Glutamatergic neuron (in vitro differentiated cells): ENCODE measurements around the gene PCK2. TPM values are rescaled to one million over a fixed set of nuclear protein-coding genes. Genes with fewer than 3 reads are reported as not detected.

Experiments used
- DNase-seq: peaks from one replicate; pipeline ENCODE4 v3.0.0; 2022
- H3K27ac Mint-ChIP-seq: one replicate; pipeline ENCODE4 v1.8.0; 2020; ENCODE audit warnings: mild to moderate bottlenecking, mixed read lengths, inconsistent platforms; ENCODE audit not compliant: unreplicated experiment
- H3K27me3 Mint-ChIP-seq: one replicate; pipeline ENCODE4 v1.8.0; 2020; ENCODE audit warnings: mild to moderate bottlenecking, moderate library complexity, mixed read lengths, inconsistent platforms; ENCODE audit not compliant: unreplicated experiment
- H3K36me3 Mint-ChIP-seq: one replicate; pipeline ENCODE4 v1.8.0; 2020; ENCODE audit warnings: mild to moderate bottlenecking, mixed read lengths, inconsistent platforms; ENCODE audit not compliant: unreplicated experiment
- H3K4me1 Mint-ChIP-seq: one replicate; pipeline ENCODE4 v1.8.0; 2020; ENCODE audit warnings: mild to moderate bottlenecking, low read depth, mixed read lengths, inconsistent platforms; ENCODE audit not compliant: unreplicated experiment
- H3K4me3 Mint-ChIP-seq: one replicate; pipeline ENCODE4 v1.8.0; 2020; ENCODE audit warnings: mild to moderate bottlenecking, mixed read lengths, inconsistent platforms; ENCODE audit not compliant: unreplicated experiment
- H3K9me3 Mint-ChIP-seq: one replicate; pipeline ENCODE4 v1.8.0; 2020; ENCODE audit warnings: mild to moderate bottlenecking, moderate library complexity, mixed read lengths, inconsistent platforms; ENCODE audit not compliant: unreplicated experiment
- CTCF ChIP-seq: fragments of 200-600 bp; sonication (generic); IDR thresholded peaks from one replicate; pipeline ENCODE4 v1.5.0; 2021; ENCODE audit not compliant: partially characterized antibody, unreplicated experiment
- total RNA-seq: library from RNA; stranded (reverse); fragmentation: NEBNext Ultra II Directional; extraction: Animal tissue kit (Norgen Biotek cat#: 25700); gene quantifications from one replicate; pipeline ENCODE4 v1.2.1, GENCODE V29; 2021; ENCODE audit not compliant: unreplicated experiment

PCK2 gene
- total RNA-seq, 1 donor from 2014 or later, result 99.9 TPM

- peaks cover 13% of the 10 kb centered on the region for H3K9me3 Mint-ChIP-seq
- H3K36me3 Mint-ChIP-seq, result no peaks in the 10 kb centered on the region
- peaks cover 20% of the 10 kb centered on the region for H3K4me1 Mint-ChIP-seq
- H3K27ac Mint-ChIP-seq, result no peak overlapping the region
- no peak for DNase-seq
- no peak for TF ChIP-seq CTCF
- H3K4me3 Mint-ChIP-seq, result peak overlapping the region; percentile 77
- H3K27me3 Mint-ChIP-seq, result peaks cover 13% of the 10 kb centered on the region
These were observed 45.3 kb downstream of the PCK2 start for GRCh38 chr14:24139272-24139934.

- H3K27ac Mint-ChIP-seq, result peak within 1 kb of the TSS; percentile 93
- peak within 1 kb of the TSS; percentile 91 for H3K4me3 Mint-ChIP-seq
- peak; percentile 99 for DNase-seq
- H3K36me3 Mint-ChIP-seq, result no peaks in the 10 kb centered on the region
- H3K4me1 Mint-ChIP-seq, result peaks cover 19% of the 10 kb centered on the region
- H3K9me3 Mint-ChIP-seq, result peaks cover 8% of the 10 kb centered on the region
- peaks cover 7% of the 10 kb centered on the region for H3K27me3 Mint-ChIP-seq
- peak; percentile 39 for TF ChIP-seq CTCF
These were observed 47.2 kb downstream of the PCK2 start, which contains the start of gene EMC9 for GRCh38 chr14:24141097-24141880. EMC9 (minus strand) TSS chr14:24141591; CDS start chr14:24141304, 287 bp downstream.

GRCh38 chr14:24143511-24143910, 49.4 kb downstream of the PCK2 start:
- Mint-ChIP-seq H3K36me3 (no peaks in the 10 kb centered on the region), H3K4me1 (peaks cover 18% of the 10 kb centered on the region), H3K27me3 (no peaks in the 10 kb centered on the region), H3K4me3 (no peak overlapping the region), H3K9me3 (peaks cover 8% of the 10 kb centered on the region), H3K27ac (no peak overlapping the region)
- TF ChIP-seq CTCF, result no peak
- DNase-seq, result no peak

GRCh38 chr14:24144451-24144850, 50.3 kb downstream of the PCK2 start:
- no peak for DNase-seq
- Mint-ChIP-seq H3K36me3 (no peaks in the 10 kb centered on the region), H3K4me1 (peaks cover 17% of the 10 kb centered on the region), H3K9me3 (peaks cover 9% of the 10 kb centered on the region), H3K4me3 (peak overlapping the region; percentile 16), H3K27ac (no peak overlapping the region), H3K27me3 (no peaks in the 10 kb centered on the region)
- TF ChIP-seq CTCF, result no peak

GRCh38 chr14:24145219-24145618, 51.1 kb downstream of the PCK2 start:
- TF ChIP-seq CTCF, result no peak
- H3K4me3 Mint-ChIP-seq, result peak overlapping the region; percentile 98
- DNase-seq, result no peak
- no peak overlapping the region for H3K27ac Mint-ChIP-seq
- H3K9me3 Mint-ChIP-seq, result peaks cover 9% of the 10 kb centered on the region
- H3K27me3 Mint-ChIP-seq, result no peaks in the 10 kb centered on the region
- H3K4me1 Mint-ChIP-seq, result peaks cover 11% of the 10 kb centered on the region
- H3K36me3 Mint-ChIP-seq, result no peaks in the 10 kb centered on the region
